GM19193 (cell line): Measurements from ENCODE around the gene CEP350.

Experiments
- POLR2A ChIP-seq: IDR thresholded peaks from 4 replicates; pipeline ENCODE4 v1.6.1; 2011; ENCODE audit not compliant: insufficient read depth, insufficient read length; ENCODE audit errors: extremely low read depth

CEP350 gene

DNA sequence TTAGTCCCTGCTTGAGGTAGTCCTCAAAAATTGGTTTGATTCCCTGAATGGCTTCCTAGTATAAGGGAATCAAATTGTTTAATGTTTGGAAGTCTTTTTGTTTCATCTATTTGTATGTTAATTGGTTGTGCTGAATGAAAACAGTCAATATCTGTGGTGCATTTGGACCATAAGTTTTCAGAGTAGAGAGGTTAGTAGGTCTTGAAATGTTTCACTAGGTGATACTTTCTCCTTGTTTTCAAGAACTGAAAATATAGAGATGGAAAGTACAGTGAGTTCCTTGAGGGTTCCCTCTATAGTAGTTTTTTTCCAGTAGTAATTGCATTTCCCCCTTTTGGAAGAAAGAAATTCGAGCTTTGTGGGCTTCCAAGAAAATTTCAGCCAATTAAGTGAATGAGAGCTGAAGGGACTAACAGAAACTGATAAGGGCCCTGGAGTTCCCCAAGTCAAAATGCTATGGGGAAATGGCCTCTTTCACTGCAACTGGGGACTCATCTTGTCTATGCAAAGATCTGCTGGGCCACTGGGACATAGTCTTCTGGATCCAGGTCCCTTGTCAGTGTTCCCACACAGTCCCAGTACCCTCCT, 18.6 kb upstream of the CEP350 start:
- TF ChIP-seq POLR2A: no peak

DNA sequence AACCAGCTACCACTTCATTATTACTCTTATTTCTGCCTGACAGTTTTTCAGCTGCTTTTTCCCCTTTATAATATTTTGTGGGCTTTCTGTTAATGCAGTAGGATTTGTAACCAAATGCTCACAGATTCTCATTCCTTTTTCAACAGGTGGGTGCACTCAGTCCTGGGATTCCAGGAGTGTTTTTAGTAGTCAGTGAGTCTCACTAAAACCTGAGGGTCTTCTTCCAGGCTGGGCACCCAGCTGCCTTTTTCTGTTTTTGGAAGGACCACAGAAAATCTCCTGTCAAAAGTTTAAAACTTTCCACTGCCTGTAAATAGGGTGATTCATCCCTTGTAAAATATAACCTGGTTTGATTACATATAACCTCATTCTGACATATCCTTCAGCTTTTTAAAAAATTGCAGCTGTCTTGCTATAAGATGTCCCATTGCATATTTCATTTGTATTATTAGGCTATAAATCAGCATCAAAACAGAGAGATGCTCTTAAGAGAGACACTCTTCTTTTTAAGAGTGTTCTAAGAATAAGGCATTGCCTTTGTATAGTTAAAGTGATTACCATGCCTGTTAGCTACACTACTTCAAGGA, 16.8 kb upstream of the CEP350 start:
- TF ChIP-seq POLR2A: no peak

DNA sequence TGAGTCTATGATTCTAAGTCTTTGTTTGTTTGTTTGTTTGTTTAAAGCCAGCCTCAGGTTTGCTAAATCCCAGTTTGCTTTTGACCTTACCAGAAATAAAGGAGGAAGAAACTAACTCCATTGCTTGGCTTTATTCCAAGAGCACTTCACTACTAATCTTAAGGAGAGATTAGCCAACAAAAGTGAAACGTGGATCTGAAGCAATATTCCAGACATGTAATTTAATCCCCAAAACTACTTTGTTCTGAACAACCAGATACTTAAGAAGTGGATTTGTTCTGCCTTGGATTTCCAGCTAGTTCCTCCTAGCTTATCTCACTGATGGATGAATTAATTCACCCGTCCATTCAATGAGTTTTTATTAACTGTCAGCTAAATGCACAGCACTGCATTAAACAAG, 15.9 kb upstream of the CEP350 start:
- TF ChIP-seq POLR2A: no peak

DNA sequence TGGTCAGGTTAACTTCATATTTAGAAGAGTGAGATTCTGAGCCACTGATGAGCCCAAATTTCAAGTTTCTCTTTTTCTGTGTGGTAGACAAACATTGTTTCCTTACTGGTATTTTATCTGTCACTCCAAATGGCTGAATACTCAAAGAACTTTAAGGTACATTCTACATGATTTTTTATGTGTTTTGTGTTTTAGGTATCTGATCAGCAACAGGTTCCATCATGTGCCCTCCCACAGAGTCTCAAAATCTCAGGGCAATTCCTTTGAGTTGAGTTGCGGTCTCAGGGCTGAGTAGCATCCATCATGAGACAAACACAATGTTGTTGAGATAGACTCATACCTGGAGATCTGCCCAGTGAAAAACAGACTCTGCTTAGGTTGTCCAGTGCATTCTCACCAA, 14.7 kb upstream of the CEP350 start:
- TF ChIP-seq POLR2A: no peak

DNA sequence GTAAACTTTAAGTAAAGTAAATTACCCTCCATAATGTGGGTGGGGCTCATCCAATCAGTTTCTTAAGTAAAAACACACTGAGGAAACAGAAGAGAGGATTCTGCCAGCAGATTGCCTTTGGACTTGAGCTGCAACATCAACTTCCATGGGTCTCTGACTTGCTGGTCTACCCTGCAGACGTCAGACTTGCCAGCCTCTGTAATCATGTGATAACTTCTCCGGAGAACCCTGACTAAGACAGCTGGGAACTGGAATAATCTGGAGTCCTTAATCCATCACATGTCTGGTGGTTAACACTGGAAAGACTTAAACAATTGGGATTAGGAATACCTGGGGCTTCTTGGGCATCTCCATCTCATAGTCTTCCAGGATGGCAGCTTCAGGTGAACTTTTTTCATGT, 13.2 kb upstream of the CEP350 start:
- no peak for TF ChIP-seq POLR2A

DNA sequence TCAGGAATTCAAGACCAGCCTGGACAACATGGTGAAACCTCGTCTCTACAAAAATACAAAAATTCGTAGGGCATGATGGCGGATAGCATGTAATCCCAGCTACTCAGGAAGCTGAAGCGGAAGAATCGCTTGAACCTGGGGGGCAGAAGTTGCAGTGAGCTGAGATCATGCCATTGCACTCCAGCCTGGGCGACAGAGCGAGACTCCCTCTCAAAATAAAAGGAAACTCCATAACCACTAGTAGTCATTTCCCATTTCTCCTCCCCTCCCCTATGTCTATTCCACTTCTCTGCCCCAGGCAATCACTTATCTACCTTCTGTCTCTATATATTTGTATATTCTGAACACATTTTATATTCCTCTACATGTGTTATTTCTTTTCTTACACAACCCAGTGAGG, 4.0 kb upstream of the CEP350 start:
- no peak for TF ChIP-seq POLR2A

DNA sequence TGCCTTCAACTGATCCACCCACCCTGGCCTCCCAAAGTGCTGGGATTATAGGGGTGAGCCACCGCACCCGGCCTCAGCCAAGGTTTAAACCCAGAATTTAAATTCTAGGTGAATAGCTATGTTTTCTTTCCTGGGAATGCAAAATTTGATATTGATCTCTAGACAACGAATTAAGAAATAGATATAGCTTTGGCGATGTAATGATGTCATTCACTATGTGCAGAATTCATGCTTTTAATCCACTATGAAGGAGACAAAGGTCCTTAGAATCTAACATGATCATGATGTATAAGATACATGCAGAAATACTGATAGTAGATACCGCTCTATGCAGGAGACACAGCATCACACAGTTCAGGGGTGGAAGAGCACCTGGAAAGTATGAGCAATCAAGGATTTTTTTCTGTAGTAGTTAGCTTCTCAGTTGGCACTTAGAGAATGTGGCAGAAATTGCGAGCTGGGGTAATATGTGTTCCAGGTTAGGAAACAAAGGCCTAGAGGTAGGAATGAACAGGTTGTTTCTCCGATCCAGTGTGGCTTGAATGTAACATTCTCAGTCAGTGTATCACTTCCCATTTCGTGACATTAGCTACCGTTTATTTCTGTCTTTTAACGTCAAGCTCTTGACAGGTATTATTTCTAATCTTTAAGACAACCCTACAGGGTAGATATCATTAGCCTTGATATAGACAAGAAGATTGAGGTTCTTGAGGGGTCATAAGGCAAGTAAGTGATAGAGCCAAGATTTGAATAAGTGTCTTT, 3.0 kb upstream of the CEP350 start:
- no peak for TF ChIP-seq POLR2A

DNA sequence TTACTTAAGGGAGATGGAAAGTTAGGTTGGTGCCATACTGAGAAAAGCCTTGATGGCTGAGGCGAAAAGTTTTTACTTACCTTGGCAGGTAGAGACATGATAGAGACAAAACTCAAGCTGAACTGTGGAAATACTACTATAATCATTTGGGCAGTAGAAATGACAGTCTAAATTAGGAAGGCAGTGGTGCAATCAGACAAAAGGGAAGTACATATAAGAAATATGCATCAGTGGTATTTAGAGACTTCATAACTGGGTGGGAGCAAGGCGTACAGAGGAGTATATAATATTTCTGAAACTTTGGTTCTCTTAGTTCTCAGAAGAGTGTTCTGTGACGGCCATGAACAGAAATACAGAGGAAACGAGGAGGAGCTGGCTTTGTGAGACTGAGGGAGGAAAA, 2.4 kb upstream of the CEP350 start:
- no peak for TF ChIP-seq POLR2A

DNA sequence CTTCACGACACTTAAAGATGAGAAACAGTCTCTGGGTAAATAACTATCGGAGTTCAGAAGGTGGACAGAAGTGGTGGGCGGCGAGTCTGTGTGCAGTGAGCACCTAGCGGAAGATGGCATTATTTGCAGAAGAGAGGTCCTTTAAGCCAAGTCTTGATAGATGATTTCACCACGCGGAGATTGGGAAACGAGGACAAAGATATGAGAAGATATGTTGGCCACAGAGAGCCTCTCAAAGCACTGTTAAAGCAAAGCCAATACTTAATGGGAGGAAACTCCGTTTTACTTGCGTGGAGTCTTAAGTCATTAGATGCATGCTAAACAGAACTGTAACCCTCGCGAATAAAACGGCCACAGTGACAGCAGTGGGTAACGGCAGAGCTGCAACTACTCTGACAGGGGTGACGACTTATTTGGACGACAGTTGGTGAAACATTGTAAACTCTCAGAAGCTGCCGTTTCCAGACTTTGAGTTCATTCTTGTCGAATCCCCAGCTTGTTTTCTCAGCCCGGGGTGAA, 577 bp upstream of the CEP350 start:
- TF ChIP-seq POLR2A: no peak

DNA sequence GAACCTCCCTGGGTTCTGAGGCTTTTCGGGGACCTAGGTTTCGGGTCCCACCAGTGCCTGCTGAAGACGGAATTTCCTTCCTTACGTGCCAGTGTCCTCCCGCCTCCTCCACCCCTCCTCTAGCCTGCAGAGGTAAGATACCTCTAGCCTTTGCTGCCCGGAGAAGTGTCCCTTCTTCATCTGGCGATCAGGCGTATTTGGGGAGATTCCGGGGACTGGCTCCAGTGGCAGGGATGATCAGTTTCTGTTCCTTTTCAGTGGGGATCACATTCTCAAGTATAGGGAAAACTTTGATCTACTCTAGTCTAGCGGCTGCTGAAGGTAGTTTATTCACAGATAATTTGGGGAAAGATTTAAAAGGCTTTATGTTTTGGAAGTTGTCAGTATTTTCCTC, 674 bp downstream of the CEP350 start:
- no peak for TF ChIP-seq POLR2A

DNA sequence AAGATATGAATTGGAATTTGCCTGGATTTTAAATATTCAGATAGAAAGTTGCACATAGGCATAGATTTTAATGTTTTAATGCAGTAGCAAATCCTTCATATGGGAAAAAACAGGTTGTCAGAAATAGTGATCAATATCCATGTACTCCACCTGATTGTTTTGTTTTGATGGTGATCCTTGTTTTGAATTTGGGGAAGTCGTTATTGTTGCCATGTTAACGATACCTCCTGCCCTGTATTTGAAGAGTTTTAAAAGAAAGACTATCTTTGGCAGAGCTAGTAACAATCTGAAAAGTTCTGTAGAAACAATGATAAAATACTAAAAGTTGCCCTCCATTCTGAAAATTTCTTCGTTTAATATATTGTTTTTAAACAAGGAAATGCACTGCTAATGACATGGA, 1.1 kb downstream of the CEP350 start:
- TF ChIP-seq POLR2A: no peak

DNA sequence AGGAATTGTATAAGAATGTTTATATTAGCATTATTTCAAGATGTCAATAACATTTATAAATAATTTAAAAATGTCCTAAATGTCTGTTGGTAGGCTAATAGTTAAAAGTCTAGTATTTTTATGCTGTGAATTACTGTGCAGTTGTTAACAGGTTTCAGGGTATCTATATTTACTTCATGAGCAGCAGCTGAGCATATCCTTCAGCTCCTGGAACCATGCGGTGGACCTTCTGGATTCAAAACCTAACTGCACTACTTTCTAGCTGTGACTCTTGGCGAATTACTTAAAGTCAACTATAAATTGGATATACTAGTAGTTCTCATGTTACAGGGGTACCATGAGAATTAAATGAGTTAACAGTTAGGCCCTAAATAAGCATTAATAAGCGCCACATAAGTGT, 3.7 kb downstream of the CEP350 start:
- no peak for TF ChIP-seq POLR2A

DNA sequence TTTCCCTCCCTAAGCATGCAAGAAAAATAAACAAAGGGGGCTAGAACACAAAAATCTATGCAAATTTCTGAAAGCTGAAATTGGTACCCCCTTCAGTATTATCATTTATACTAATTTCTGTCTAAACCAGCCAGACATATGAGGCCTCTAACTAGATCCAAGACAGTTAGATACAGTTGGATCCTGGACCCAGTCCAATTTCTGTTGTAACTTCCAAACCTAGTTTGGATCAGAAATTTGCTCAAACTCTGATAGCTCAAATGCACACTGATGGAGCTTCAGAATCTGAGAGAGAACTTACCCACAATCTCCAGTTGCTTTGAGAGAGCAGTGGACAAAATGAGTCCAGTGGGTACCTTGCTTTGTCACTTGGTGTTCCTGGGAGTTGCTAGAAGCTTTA, 11.9 kb downstream of the CEP350 start:
- no peak for TF ChIP-seq POLR2A

DNA sequence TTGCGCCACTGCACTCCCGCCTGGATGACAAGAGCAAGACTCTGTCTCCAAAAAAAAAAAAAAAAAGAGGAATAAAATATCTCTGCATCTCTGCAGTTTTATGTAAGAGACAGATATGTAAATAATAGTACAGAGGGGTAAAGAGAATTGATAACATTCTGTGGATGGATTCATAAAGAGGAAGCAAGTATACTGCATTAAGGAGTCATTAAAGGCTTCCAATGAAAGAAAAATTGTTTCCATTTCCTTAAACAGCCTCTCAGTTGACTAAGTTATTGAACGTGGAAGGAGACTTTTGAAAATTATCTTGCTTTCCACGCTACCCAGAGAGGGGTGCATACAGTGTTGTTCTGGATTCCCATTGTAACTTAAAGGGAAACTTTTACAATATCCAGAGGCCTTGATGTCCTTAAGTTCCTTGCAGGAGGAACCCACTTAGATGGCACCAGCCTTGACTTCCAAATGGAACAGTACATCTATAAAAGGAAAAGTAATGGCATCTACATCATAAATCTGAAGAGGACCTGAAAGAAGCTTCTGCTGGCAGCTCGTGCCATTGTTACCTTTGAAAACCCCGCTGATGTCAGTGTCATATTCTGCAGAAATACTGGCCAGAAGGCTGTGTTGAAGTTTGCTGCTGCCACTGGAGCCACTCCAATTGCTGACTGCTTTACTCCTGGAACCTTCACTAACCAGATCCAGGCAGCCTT, 13.8 kb downstream of the CEP350 start:
- TF ChIP-seq POLR2A: no peak

DNA sequence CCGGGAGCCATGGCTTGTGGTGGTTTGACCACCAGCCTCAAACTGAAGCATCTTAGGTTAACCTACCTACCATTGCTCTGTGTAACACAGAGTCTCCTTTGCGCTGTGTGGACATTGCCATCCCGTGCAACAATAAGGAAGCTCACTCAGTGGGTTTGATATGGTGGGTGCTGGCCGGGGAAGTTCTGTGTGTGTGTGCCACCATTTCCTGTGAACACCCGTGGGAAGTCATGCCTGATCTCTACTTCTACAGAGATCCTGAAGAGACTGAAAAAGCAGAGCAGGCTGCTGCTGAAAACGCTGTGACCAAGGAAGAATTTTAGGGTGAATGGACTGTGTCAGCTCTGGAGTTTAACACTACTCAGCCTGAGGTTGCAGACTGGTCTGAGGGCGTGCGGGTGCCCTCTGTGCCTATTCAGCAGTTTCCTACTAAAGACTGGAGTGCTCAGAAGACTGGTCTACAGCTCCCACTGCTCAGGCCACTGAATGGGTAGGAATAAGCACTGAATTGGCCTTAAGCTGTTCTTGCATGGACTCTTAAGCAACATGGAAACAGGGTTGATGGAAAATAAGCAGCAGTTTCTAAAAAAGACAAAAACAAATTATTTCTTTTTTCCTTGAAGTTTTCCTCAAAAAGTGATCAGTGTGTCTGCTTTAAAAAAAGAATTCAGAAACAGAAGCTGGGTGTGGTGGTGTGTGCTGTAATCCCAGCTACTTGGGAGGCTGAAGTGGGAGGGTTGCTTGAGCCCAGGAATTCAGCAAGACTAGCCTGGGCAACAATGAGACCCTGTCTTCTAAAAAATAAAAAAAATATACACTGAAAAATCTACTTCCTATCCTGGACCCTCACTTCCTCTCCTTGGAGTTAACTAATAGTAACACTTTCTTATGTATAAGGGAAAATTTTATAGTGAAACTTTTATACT, 14.6 kb downstream of the CEP350 start:
- no peak for TF ChIP-seq POLR2A

DNA sequence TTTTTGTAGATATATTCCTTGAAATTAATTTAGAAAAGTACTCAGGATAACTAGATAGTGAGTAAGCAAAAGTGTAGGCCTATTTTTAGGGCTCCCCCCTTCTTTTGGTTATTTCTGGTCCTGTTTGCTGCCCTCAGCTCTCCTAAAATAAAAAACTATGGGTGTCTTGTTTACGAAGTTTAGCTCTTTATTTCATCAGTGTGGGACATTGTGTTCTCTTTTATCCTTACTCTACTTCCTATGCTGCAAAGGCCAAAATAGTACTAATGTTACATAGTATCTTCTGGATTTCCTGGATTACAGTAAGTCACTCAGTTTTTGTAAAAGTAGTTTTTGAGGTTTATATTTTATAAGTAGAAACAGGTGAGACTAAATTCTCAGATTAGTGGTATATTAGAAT, 15.4 kb downstream of the CEP350 start:
- no peak for TF ChIP-seq POLR2A
